Raji (cell line): ENCODE results near the gene CPOX.

Experiments used
- POLR2A ChIP-seq: IDR thresholded peaks from 2 replicates; pipeline ENCODE4 v1.6.1; 2011; ENCODE audit warnings: low read depth, low read length, control low read depth; ENCODE audit not compliant: insufficient read depth

Gene CPOX

DNA sequence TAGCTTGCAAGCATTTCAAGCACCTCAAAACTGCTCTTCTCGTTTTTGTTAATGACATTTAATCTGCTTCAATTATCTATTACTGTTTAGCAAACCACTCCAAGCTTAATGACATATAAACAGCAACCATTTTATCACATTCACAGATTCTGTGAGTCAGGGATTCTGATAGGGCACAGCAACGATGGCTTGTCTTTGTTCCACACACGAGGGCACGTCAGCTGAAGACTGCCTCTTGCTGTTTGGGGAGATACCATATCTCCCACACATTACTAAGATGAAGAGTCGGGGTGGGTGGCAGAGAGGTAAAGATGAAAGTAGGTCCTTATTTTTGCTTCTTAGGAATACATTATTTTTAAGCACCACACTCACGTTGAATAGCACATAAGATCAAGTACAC lies 19.3 kb downstream of the CPOX start:
- TF ChIP-seq POLR2A: no peak

GRCh38 chr3:98573181-98573728 lies 20.2 kb downstream of the CPOX start:
- TF ChIP-seq POLR2A: no peak

GRCh38 chr3:98568402-98568801 lies 25.0 kb downstream of the CPOX start:
- TF ChIP-seq POLR2A: no peak

- no peak for TF ChIP-seq POLR2A
These were observed 25.6 kb downstream of the CPOX start for GRCh38 chr3:98567666-98568270.

GRCh38 chr3:98565843-98566242 lies 27.6 kb downstream of the CPOX start:
- TF ChIP-seq POLR2A: no peak

GRCh38 chr3:98565237-98565643 lies 28.2 kb downstream of the CPOX start:
- TF ChIP-seq POLR2A: no peak

DNA sequence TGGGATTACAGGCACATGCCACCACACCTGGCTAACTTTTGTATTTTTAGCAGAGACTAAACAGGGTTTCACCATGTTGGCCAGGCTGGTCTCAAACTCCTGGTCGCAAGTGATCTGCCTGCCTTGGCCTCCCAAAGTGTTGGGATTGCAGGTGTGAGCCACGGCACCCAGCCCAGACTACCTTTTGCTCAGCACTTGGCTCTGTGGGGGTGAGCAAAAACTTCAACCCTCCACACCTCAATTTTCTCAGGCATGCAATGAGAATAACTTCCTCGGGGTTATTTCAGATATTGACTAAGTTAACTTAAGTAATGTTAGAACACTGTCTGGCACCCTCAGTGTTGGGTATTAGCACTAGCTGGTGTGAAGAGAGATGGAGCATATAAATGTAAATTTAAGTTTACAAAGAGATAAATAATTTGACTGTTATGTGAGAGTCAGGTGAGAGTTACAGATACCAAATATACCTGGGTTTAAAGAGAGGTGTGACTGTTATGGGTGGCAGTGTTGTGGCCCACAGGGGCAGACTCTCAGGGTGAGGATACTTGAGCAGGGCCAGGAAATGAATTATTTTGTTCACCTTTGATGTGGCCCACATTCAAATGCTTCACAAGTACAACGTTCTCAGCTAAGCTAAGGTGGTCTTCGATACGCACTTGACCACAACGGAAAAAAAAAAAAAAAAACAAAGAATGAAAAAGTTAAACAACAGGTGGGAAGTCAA lies 29.0 kb downstream of the CPOX start:
- no peak for TF ChIP-seq POLR2A

DNA sequence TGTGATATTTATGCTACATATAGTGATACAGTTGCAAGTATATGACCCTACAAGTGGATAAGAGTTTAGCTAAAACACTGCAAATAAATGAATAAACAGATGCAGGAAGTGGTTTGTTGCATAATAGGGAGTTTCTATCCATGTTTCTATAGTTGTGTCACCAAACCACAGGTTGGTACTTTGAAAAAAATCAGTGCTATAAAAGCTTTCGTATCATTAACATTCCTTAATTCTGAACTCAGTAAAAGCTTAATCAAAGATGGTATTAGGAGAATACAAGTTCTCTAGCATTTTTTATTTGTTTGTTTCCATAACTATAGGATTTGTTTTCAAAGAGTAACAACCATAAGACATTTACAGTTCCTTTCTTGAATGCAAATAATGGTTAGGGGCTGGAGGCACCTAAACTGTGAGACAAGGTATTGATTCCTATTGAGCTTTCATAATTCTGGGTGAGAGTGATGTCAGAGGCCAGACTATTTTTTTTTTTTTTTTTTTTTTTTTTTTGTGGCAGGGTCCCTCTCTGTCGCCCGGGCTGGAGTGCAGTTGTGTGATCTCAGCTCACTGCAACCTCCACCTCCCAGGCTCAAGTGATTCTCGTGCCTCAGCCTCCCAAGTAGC lies 29.6 kb downstream of the CPOX start:
- TF ChIP-seq POLR2A: no peak

DNA sequence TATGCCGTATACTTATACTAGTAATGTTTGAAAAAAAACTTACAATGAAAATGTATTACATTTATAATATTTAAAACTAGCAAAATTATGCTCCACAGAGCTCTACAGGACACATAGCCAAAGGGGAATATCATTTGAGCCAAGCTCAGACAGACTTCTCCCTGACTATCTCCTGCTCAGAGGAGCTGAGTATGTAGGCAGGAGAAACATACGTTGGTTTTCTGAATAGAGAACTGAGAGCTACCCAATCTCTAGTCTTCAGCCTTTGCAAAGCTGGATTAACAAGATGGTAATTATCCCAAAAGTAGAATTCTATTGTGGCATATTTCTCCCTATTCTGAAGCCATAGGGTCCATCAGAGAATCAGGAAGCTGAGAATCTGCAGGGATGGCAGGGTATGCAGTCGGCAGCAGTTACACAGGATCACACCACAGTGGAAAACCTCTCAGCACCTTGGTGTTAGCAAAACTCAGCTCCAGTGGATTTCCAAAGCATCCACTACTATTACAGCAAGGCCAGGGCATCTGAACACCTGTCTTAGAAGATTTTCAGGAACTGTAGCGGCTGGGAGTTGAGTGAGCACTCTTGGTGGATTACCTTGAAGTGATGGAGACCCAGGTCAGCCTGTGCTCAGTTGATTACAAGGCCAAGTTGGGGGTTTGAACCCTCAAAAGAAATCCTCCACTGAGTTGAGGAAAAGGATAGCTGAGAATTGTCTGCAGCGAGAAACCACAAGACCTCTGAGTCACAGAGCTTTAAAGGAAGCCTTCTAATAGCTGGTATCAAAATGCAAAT lies 31.5 kb downstream of the CPOX start:
- no peak for TF ChIP-seq POLR2A

GRCh38 chr3:98560911-98561310 lies 32.5 kb downstream of the CPOX start:
- no peak for TF ChIP-seq POLR2A

- no peak for TF ChIP-seq POLR2A
These were observed 35.1 kb downstream of the CPOX start for GRCh38 chr3:98558100-98558827.

GRCh38 chr3:98557324-98558010 lies 35.9 kb downstream of the CPOX start:
- TF ChIP-seq POLR2A: no peak

- no peak for TF ChIP-seq POLR2A
These were observed 37.0 kb downstream of the CPOX start for GRCh38 chr3:98556164-98557130.

GRCh38 chr3:98555025-98555379 lies 38.4 kb downstream of the CPOX start:
- TF ChIP-seq POLR2A: no peak

DNA sequence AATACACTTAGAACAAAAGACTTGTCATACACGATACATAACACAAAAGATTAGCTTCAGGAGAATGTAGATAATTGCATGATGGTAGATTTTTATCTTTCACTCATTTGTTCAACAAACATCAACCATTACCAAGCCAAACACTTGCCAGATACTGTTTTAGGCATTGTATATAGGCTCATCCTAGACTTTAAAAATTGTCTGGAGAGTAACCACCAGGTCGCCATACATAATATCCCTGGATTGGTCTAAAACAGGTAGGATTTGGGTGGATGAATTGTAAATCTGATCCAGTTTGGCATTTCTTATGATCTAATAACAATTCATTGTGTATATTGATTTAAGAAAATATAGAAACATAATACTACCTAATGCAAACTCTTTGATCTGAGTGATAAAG lies 38.8 kb downstream of the CPOX start:
- no peak for TF ChIP-seq POLR2A
